ENCODE results near the gene KLHL40.

- no peak for TF ChIP-seq CTCF (IDR thresholded peaks at IDR 0.05; ENCODE audit: low read length)
- no peak for TF ChIP-seq EZH2 (optimal IDR thresholded peaks at IDR 0.05; ENCODE audit: low read depth, low read length)
Measured at GRCh38 chr3:42728056-42728455, 42.7 kb downstream of the KLHL40 start.
